GM20000 (cell line): ENCODE data around the gene SPDYE4.

Source experiments
- DNase-seq: peaks from one replicate; pipeline ENCODE4 v3.0.0; 2012; ENCODE audit warnings: low spot score
- CTCF ChIP-seq: IDR thresholded peaks from 2 replicates; pipeline ENCODE4 v1.5.1; 2012; ENCODE audit warnings: mild to moderate bottlenecking, control low read depth; ENCODE audit errors: extremely low read depth, missing control alignments

SPDYE4 gene

GRCh38 chr17:8701221-8701620, 57.1 kb downstream of the SPDYE4 start:
- TF ChIP-seq CTCF, result no peak
- no peak for DNase-seq
